K562 (cell line): Measurements from ENCODE around the gene NOTCH3. TPM values are rescaled to one million over a fixed set of nuclear protein-coding genes. Genes with fewer than 3 reads are reported as not detected.

Source experiments
- ARID2 ChIP-seq: fragments of 450-650 bp; IDR thresholded peaks from 2 replicates; pipeline ENCODE4 v1.6.1; 2017; ENCODE audit warnings: antibody characterized with exemption, mild to moderate bottlenecking
- ATF2 ChIP-seq: sonication (generic); formaldehyde crosslinking; IDR thresholded peaks from 2 replicates; pipeline ENCODE4 v1.8.1; 2022; ENCODE audit warnings: missing genetic modification reagents
- C11orf30 ChIP-seq: fragments of 450-650 bp; IDR thresholded peaks from 2 replicates; pipeline ENCODE4 v1.6.1; 2016; ENCODE audit warnings: low read depth, mild to moderate bottlenecking
- CCNT2 ChIP-seq: IDR thresholded peaks from 2 replicates; pipeline ENCODE4 v1.6.1; 2011; ENCODE audit warnings: borderline replicate concordance, low read depth, mild to moderate bottlenecking, moderate library complexity, mixed read lengths, low read length; ENCODE audit not compliant: insufficient read length; ENCODE audit errors: extremely low read depth
- COPS2 ChIP-seq: fragments of 450-650 bp; conservative IDR thresholded peaks from 2 replicates; pipeline ENCODE4 v1.6.1; 2016; ENCODE audit warnings: mild to moderate bottlenecking, moderate library complexity
- HDAC2 ChIP-seq: fragments of 450-650 bp; IDR thresholded peaks from 2 replicates; pipeline ENCODE4 v1.6.1; 2016; ENCODE audit warnings: mild to moderate bottlenecking
- HMGN3 ChIP-seq: IDR thresholded peaks from 2 replicates; pipeline ENCODE4 v1.6.1; 2011; ENCODE audit warnings: borderline replicate concordance, low read depth, mild to moderate bottlenecking, mixed read lengths, low read length; ENCODE audit not compliant: insufficient read length; ENCODE audit errors: extremely low read depth
- KLF6 ChIP-seq: fragments of 250-450 bp; sonication (Bioruptor Pico); IDR thresholded peaks from 2 replicates; pipeline ENCODE4 v1.4.0; 2020; ENCODE audit warnings: mild to moderate bottlenecking, moderate library complexity, borderline replicate concordance
- NKRF ChIP-seq: fragments of 450-650 bp; IDR thresholded peaks from 2 replicates; pipeline ENCODE4 v1.6.1; 2016; ENCODE audit warnings: borderline replicate concordance
- NR2C1 ChIP-seq, 2 experiments: fragments of 450-650 bp; IDR thresholded peaks; 2 replicates each; pipeline ENCODE4 v1.6.1; 2017; ENCODE audit warnings: mild to moderate bottlenecking in 2 of 2, antibody characterized with exemption in 1 of 2, inconsistent platforms in 1 of 2, missing compliant biosample characterization in 1 of 2, missing genetic modification characterization in 1 of 2
- PCBP2 ChIP-seq: fragments of 200-400 bp; formaldehyde crosslinking; IDR thresholded peaks from 2 replicates; pipeline ENCODE4 v1.6.1; 2018; ENCODE audit warnings: low read length, low read depth, mild to moderate bottlenecking, moderate library complexity; ENCODE audit not compliant: poor library complexity, severe bottlenecking
- SMAD3 ChIP-seq: fragments of 450-650 bp; formaldehyde crosslinking; conservative IDR thresholded peaks from 2 replicates; pipeline ENCODE4 v1.4.0; 2020; ENCODE audit warnings: mild to moderate bottlenecking
- TCF7L2 ChIP-seq: fragments of 150-350 bp; IDR thresholded peaks from 2 replicates; pipeline ENCODE4 v1.6.1; 2016; ENCODE audit warnings: low read depth, mild to moderate bottlenecking, low read length, moderate library complexity
- TEAD4 ChIP-seq, 2 experiments: sonication (generic) in 1 of 2; formaldehyde crosslinking in 1 of 2; IDR thresholded peaks; 2 replicates each; pipeline versions ENCODE4 v1.6.1 to v1.8.0; 2012 to 2022; ENCODE audit warnings: borderline replicate concordance in 1 of 2, inconsistent platforms in 1 of 2, low read length in 1 of 2, mild to moderate bottlenecking in 1 of 2, missing genetic modification reagents in 1 of 2
- ZBTB12 ChIP-seq: fragments of 250-450 bp; sonication (Bioruptor Pico); IDR thresholded peaks from 2 replicates; pipeline ENCODE4 v1.4.0; 2020
- ZBTB7A ChIP-seq: IDR thresholded peaks from 2 replicates; pipeline ENCODE4 v1.6.1; 2011; ENCODE audit warnings: low read depth, mild to moderate bottlenecking, low read length, moderate library complexity, borderline replicate concordance; ENCODE audit not compliant: control insufficient read depth
- ZNF324 ChIP-seq: fragments of 250-450 bp; sonication (Bioruptor Pico); IDR thresholded peaks from 2 replicates; pipeline ENCODE4 v1.4.0; 2020; ENCODE audit warnings: mild to moderate bottlenecking
- ZNF717 ChIP-seq: fragments of 250-450 bp; sonication (Bioruptor Pico); IDR thresholded peaks from 2 replicates; pipeline ENCODE4 v1.5.0; 2021
- ZNF785 ChIP-seq: fragments of 250-450 bp; sonication (Bioruptor Pico); IDR thresholded peaks from 2 replicates; pipeline ENCODE4 v1.4.0; 2020; ENCODE audit warnings: mild to moderate bottlenecking
- polyA plus RNA-seq, 8 experiments: library from polyadenylated mRNA; depleted of rRNA in 4 of 8; stranded (reverse) in 5 of 8; unstranded in 3 of 8; fragments of >200 nt; fragmentation: Nextera tagmentation in 2 of 8; fragmentation: Illumina TruSeq in 1 of 8; extraction: Ambion mirVana in 2 of 8; extraction: Trizol in 1 of 8; gene quantifications; 2 replicates each; pipeline versions ENCODE4 v1.2.1 to v1.2.3, GENCODE V29; 2011 to 2014; ENCODE audit warnings: inconsistent platforms in 1 of 8, missing spikeins in 1 of 8
- total RNA-seq, 7 experiments: library from RNA; depleted of rRNA in 6 of 7; stranded (reverse); fragments of >200 nt in 6 of 7; fragmentation: Illumina TruSeq in 2 of 7; extraction: Trizol in 2 of 7; gene quantifications; 2 replicates each; pipeline versions ENCODE4 v1.2.1 to v1.2.3, GENCODE V29; 2011 to 2021; ENCODE audit warnings: low replicate concordance in 1 of 7
- TF ChIP-seq, protein P1 (sequence below): fragments of 250-450 bp; sonication (Bioruptor Pico); IDR thresholded peaks from 2 replicates; pipeline ENCODE4 v1.4.0; 2020; ENCODE audit warnings: mild to moderate bottlenecking

The NOTCH3 gene
- total and polyA plus RNA-seq, 9 of the 15 experiments (the other 6 are each of a cell fraction or from before 2014, with no cell fraction given), result under 0.01 to 1.2 (median 0.16) TPM

DNA sequence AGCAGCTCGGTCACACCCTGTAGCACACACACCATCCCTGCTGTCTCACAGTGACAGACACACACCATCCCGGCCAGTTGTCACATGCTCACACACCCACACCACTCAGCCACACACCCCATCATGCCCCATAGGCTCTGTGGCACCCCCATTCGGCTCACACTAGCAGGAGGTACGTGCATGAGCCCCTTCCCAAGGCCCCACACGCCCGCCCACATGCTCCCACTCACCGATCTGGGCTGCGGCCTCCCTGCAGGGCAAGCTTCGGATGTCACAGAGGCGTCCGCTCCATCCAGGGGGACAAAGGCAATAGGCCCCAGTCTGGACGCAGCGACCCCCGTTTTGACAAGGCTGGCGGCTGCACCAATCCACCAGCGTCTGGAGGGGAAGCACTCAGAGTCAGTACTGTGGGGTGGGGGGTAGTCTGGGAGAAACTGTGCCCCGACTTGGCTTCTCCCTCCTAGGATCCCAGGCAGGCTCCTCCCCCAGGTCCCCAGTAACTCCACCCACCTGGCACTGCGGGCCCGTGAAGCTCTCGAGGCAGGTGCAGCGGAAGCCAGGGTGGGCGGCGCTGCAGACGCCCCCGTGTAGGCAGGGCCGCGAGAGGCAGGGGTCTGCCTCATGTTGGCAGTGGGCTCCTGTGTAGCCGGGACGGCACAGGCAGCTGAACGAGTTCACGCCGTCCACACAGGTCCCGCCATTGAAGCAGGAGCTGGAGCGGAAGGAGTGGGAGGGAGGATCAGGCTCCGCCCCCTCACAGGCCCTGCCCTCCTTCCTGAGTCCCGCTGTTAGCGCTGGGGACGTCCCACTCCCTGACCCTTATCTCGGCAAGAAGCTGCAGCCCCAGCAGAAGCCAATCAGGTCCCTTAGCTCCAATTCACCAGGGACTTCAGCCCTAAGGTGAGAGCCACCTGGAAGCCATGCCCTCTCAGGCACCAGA, 20.1 kb downstream of the NOTCH3 start (continued):
- TF ChIP-seq TEAD4 (IDR thresholded peaks at IDR 0.05; ENCODE audit: low read length), result peak; percentile 22; the same call in 1 of the 2 replicates
- TF ChIP-seq TEAD4 (CRISPR knock-in tag; IDR thresholded peaks at IDR 0.05; ENCODE audit: borderline replicate concordance), result no peak
- no peak for TF ChIP-seq C11orf30
- TF ChIP-seq ATF2 (CRISPR knock-in tag), result no peak
- TF ChIP-seq, protein P1, sequence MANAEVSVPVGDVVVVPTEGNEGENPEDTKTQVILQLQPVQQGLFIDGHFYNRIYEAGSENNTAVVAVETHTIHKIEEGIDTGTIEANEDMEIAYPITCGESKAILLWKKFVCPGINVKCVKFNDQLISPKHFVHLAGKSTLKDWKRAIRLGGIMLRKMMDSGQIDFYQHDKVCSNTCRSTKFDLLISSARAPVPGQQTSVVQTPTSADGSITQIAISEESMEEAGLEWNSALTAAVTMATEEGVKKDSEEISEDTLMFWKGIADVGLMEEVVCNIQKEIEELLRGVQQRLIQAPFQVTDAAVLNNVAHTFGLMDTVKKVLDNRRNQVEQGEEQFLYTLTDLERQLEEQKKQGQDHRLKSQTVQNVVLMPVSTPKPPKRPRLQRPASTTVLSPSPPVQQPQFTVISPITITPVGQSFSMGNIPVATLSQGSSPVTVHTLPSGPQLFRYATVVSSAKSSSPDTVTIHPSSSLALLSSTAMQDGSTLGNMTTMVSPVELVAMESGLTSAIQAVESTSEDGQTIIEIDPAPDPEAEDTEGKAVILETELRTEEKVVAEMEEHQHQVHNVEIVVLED (CRISPR knock-in tag), result no peak
- no peak for TF ChIP-seq ZNF785 (CRISPR knock-in tag)
- 0 out of 2 replicates have a peak, but pooled peaks have one; percentile 41 for TF ChIP-seq NKRF
- TF ChIP-seq ZBTB12, result no peak
- TF ChIP-seq HMGN3, result peak; percentile 18
- TF ChIP-seq TCF7L2, result no peak
- 0 out of 2 replicates have a peak, but pooled peaks have one; percentile 24 for TF ChIP-seq SMAD3
- no peak for TF ChIP-seq PCBP2
- no peak for TF ChIP-seq COPS2
- no peak for TF ChIP-seq KLF6 (CRISPR knock-in tag)
- no peak for TF ChIP-seq ARID2
- no peak for TF ChIP-seq ZNF717
- TF ChIP-seq ZBTB7A, result peak; percentile 28; the same call in 1 of the 2 replicates
- TF ChIP-seq ZNF324 (CRISPR knock-in tag), result no peak
- TF ChIP-seq HDAC2, result 0 out of 2 replicates have a peak, but pooled peaks have one; percentile 37
- no peak for TF ChIP-seq NR2C1 (IDR thresholded peaks at IDR 0.05)
- TF ChIP-seq NR2C1 (tag; IDR thresholded peaks at IDR 0.05), result no peak
- TF ChIP-seq CCNT2, result peak; percentile 31
